Tibial nerve (tissue), 4 donors: ENCODE results near the gene MLC1.

Source experiments
- EP300 ChIP-seq, 2 donors: sonication (generic); formaldehyde crosslinking; IDR thresholded peaks; one replicate each; pipeline ENCODE4 v1.6.1; 2017; ENCODE audit warnings: antibody characterized with exemption in 2 of 2, mild to moderate bottlenecking in 1 of 2
- TF ChIP-seq, protein P1 (sequence below), 5 experiments: fragments of 200-600 bp in 3 of 5; fragments of 450-650 bp in 2 of 5; sonication (generic) in 3 of 5; IDR thresholded peaks; one replicate each; pipeline ENCODE4 v1.5.1; 2016 to 2019; ENCODE audit warnings: antibody characterized with exemption in 5 of 5, mild to moderate bottlenecking in 3 of 5, moderate library complexity in 2 of 5

DNA sequence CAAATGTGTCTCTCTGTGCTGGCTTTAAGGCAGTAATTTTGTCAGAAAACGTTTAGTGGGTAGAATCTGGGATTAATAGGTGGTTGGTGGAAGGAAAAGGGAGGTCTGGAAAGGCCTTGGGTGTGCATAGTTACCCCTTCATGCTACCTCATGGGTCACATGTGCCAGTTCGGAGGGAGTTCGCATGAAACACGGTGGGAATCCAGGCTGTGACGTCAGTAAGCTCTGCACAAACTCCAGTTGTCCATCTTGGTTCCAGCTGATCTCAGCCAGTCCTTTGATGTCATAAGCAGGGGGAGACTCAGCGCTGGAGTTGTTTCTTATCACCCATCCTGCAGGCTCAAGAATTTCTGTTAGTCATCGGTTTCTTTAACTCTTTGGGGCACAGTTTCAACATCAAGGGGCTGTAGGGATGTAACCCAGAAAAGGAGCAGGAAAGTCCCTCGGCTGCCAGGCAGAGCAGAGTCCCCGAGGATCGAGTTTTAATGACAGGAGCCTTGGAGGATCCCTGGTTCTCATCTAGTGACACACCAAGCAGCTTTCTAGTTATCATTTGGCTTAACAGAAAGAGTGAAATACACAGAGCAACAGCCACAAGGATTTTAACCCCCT, 33.4 kb upstream of the MLC1 start:
- TF ChIP-seq, protein P1, sequence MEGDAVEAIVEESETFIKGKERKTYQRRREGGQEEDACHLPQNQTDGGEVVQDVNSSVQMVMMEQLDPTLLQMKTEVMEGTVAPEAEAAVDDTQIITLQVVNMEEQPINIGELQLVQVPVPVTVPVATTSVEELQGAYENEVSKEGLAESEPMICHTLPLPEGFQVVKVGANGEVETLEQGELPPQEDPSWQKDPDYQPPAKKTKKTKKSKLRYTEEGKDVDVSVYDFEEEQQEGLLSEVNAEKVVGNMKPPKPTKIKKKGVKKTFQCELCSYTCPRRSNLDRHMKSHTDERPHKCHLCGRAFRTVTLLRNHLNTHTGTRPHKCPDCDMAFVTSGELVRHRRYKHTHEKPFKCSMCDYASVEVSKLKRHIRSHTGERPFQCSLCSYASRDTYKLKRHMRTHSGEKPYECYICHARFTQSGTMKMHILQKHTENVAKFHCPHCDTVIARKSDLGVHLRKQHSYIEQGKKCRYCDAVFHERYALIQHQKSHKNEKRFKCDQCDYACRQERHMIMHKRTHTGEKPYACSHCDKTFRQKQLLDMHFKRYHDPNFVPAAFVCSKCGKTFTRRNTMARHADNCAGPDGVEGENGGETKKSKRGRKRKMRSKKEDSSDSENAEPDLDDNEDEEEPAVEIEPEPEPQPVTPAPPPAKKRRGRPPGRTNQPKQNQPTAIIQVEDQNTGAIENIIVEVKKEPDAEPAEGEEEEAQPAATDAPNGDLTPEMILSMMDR (IDR thresholded peaks at IDR 0.05) = no peak
- no peak for TF ChIP-seq EP300 (IDR thresholded peaks at IDR 0.05)
